ENCODE measurements around the gene MIEN1.
"Not testable (repeated sequence)": the region's sequence is repeated elsewhere in the genome, so short reads cannot be mapped to it uniquely, and the experiment has no call there.

The MIEN1 gene

DNA sequence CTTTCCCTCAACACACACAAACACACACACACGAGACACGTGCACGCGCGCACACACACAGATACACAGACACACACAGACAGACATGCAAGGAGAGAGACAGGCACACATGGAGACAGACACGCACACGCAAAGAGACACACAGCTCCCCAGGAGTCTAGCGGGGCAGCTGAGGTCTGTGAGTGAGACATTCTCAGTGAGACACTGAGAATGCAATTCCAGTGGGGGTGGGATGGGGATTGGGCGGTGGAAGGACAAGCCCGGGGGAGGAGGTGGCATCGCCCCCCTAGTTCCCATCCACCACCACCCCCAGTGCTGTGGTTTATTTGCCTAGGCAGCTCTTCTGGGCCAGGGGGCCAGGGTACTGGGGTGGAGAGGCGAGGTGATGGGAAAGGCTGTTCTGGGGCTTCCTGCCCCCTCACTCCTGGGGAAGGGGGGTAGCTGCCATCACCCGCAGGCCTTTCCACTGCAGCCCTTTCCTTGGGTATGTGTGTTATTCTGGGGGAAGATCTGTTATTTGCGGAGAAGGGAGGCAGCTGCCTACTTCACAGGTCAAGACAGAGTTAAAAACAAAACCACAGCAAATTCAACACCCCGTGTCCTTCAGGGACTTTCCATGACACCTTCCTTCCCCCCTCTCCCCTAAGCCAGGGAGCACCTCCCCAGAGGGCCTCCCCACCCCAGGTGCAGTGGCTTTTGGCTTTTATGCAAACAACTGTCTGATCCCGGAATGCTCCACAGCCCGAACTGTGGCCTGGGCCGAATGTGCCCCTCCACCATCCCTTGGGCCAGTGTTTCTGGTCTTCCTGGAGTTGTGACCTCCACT is 25.4 kb upstream of the MIEN1 start:
- DNase-seq: no peak

GRCh38 chr17:39754958-39755553 is 24.7 kb upstream of the MIEN1 start:
- no peak for DNase-seq

DNA sequence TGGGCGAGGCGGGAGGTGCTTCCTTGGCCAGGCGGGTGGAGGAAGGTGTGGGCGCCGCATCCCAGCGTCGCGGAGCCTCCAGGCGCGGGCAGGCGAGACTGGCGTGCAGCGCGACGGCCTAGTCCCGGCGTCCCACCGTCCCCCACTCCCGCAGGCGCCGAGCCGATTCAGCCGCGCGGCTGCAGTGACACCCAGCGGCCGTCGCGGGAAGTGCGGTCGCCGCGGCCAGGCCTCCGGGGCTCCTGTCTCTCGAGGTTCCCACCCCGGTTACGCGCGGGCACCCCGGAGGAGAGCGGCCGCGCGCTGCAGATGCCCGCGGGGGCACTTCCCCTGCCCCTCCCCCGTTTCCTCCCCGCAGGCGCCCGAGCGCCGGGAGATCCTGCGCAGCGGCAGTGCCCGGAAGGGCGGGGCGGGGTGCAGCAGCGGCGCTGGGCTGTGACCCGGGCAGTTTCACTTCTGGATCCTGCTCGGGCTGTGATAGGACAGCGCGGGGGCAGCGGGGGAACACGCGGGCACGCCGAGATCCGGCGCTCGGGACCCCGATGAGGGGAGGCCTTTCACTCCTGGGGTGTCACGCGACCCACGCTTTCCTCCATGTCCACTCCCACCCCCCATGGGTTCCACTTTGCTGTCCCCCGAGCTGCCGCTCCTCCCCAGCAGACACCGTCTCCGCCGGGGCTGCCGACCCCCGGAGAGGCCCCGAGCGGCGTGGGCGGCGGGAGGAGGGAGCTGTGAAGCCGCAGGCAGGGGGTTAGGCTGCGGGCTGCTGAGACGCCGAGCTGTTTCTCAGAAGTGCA is 24.0 kb upstream of the MIEN1 start:
- peak; percentile 78 to 81 for DNase-seq

GRCh38 chr17:39753514-39754160 is 23.3 kb upstream of the MIEN1 start:
- DNase-seq: peak in 1 of 2 donors; percentile 7

DNA sequence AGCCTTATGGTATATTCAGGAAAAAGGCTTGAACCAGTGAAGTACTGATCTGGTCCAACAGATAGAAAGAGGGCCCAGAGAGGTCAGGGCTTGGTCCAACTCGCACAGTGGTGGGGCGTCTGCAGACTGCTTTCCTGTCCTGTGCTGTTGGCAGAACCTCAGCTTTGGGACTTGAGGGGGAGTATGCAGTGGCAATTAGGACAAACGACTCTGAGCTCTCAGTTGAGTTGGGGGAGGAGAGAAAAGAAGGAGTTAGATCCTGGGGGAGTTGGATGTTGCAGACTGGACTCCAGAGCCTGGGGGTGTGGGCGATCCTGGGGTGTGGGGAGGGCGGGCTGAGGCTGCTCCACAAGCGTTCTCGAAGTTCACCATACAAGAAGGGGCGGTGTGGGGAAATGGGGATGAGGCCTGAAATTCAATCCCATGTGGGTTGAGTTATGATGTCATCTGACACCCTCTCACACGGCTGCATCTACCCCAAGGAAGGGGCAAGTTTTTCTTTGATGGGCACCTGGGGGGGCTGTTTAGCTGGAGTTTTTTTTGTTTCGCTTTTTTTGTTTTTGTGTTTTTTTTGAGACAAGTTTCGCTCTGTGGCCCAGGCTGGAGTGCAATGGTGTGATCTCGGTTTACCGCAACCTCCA is 22.0 kb upstream of the MIEN1 start:
- no peak for DNase-seq

DNA sequence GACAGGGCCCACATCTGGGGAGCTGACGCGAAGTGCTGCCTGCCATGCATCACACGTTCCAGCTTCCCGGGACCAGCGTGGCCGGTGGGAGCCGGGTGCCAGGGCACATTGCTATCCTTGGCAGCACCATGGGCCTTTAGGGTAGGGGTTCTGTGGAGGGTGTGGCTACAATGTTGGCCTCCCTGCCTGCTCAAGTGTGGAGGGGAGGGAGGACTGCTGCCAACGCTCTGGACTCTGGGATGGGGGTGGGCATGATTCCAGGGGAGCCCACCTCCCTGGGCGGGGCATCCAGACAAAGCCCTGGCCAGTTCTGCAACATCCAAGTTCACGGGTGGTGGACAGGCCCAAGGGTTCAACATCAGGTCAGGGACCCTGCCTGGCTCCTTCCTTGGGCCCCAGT is 21.3 kb upstream of the MIEN1 start:
- no peak for DNase-seq

DNA sequence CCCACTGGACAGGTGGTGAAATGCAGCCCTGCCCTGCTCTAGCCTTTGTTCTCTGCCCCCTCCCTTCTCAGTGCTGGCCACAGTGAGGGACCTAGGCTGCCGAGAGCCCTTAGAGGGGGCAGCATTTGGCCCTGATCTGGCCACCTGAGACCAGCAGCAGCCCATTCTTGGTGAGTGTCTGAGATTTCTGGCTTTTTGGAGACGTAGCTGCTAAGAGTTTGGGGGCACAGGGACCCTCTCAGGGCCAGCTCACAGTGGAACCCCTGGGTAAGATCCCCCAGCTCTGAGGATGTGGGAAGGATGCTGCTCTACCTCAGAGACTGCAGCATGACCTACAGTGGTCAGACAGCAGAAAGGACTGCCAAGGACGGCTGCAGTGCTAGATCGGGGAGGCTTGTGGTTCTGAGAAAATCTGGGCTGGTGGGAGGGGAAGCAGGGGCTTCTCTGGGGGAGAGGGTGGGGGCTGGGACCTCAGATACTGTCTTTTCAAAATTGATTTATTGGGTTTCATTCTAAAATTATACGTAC is 20.7 kb upstream of the MIEN1 start:
- DNase-seq: no peak

- DNase-seq: no peak
Observed at GRCh38 chr17:39750131-39751015, 20.0 kb upstream of the MIEN1 start.

DNA sequence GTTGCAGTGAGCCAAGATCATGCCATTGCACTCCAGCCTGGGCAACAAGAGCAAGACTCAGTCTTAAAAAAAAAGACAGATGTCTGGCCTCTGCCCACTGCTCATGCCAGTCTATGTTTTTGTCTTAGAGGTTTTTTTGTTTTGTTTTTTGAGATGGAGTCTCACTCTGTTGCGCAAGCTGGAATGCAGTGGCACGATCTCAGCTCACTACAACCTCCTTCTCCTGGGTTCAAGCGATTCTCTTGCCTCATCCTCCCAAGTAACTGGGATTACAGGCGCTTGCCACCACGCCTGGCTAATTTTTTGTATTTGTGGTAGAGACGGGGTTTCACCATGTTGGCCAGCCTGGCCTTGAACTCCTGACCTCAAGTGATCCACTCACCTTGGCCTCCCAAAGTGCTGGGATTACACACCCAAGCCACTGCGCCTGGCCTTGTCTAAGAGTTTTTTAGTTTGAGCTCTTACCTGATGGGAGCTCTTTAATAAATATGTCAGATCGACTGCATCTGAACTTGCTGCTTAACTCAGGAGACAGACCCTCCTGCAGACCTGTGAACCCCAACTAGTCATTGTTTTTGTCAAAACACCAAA is 18.2 kb upstream of the MIEN1 start:
- DNase-seq: not testable (repeated sequence)

- DNase-seq: no peak
Observed at GRCh38 chr17:39747745-39748144, 17.4 kb upstream of the MIEN1 start.

GRCh38 chr17:39746145-39746461 is 15.8 kb upstream of the MIEN1 start:
- no peak for DNase-seq

DNA sequence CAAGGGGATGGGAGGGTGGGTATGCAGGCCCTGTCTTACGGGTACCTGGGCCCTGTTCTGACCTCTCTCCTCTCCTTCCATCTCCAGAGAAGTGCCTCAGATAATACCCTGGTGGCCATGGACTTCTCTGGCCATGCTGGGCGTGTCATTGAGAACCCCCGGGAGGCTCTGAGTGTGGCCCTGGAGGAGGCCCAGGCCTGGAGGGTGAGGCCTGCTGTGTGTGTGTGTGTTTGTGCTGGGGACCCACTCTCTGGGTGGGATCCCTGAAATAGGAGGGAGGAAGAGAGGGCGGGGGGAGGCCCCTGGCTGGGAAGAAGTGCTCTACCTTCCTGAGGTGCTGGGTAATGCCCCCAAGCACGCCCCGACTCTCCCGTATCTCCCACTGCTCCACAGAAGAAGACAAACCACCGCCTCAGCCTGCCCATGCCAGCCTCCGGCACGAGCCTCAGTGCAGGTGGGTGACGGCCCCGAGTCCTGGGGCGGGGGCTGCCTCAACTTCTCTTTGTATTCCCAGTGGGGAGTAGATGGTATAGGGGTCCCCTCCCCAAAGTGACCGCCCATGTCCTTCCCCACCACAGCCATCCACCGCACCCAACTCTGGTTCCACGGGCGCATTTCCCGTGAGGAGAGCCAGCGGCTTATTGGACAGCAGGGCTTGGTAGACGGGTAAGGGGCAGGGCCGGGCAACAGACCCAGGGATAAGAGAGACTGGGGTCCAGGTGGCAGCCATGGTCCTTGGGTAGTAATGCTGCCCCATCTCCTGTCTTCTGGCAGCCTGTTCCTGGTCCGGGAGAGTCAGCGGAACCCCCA is 15.2 kb upstream of the MIEN1 start:
- no peak for DNase-seq

- DNase-seq: no peak
Observed at GRCh38 chr17:39744836-39745215, 14.5 kb upstream of the MIEN1 start.

- no peak for DNase-seq
Observed at GRCh38 chr17:39744075-39744835, 13.9 kb upstream of the MIEN1 start.

GRCh38 chr17:39742856-39743436 is 12.6 kb upstream of the MIEN1 start:
- no peak for DNase-seq

GRCh38 chr17:39742126-39742855 is 12.0 kb upstream of the MIEN1 start:
- DNase-seq: no peak

GRCh38 chr17:39740357-39741111 is 10.2 kb upstream of the MIEN1 start:
- DNase-seq: no peak

Measured in bone marrow (tissue), 2 donors.